Rectal smooth muscle tissue (tissue), 1 donor: ENCODE data around the gene SETD3.

Source experiments
- H3K27ac ChIP-seq: one replicate; pipeline ENCODE4 v1.7.0; 2013; ENCODE audit warnings: low read depth, low read length, inconsistent platforms
- H3K27me3 ChIP-seq: one replicate; pipeline ENCODE4 v1.7.0; 2013; ENCODE audit warnings: low read length; ENCODE audit not compliant: control insufficient read depth, insufficient read depth
- H3K36me3 ChIP-seq: one replicate; pipeline ENCODE4 v1.7.0; 2013; ENCODE audit warnings: low read length; ENCODE audit not compliant: control insufficient read depth, insufficient read depth
- H3K4me1 ChIP-seq: one replicate; pipeline ENCODE4 v1.7.0; 2013; ENCODE audit warnings: low read length; ENCODE audit not compliant: control insufficient read depth, insufficient read depth
- H3K4me3 ChIP-seq: one replicate; pipeline ENCODE4 v1.7.0; 2013; ENCODE audit warnings: low read length
- H3K9ac ChIP-seq: one replicate; pipeline ENCODE4 v1.7.0; 2013; ENCODE audit warnings: low read length

SETD3 gene

GRCh38 chr14:99435327-99435726, 45.3 kb downstream of the SETD3 start:
- Histone ChIP-seq H3K9ac (no peak overlapping the region), H3K27ac (no peak overlapping the region), H3K4me3 (no peak overlapping the region), H3K36me3 (peaks cover 9% of the 10 kb centered on the region), H3K27me3 (no peaks in the 10 kb centered on the region), H3K4me1 (peaks cover 5% of the 10 kb centered on the region)

- H3K4me3 ChIP-seq: no peak overlapping the region
- H3K27me3 ChIP-seq: no peaks in the 10 kb centered on the region
- H3K27ac ChIP-seq: no peak overlapping the region
- H3K36me3 ChIP-seq: peaks cover 10% of the 10 kb centered on the region
- H3K4me1 ChIP-seq: peaks cover 5% of the 10 kb centered on the region
- no peak overlapping the region for H3K9ac ChIP-seq
Observed at GRCh38 chr14:99432485-99432884, 48.2 kb downstream of the SETD3 start.

GRCh38 chr14:99431986-99432385, 48.7 kb downstream of the SETD3 start:
- Histone ChIP-seq H3K27me3 (no peaks in the 10 kb centered on the region), H3K9ac (no peak overlapping the region), H3K36me3 (peaks cover 10% of the 10 kb centered on the region), H3K4me1 (peaks cover under 1% of the 10 kb centered on the region), H3K27ac (no peak overlapping the region), H3K4me3 (no peak overlapping the region)

- H3K27me3 ChIP-seq: no peaks in the 10 kb centered on the region
- H3K9ac ChIP-seq: no peak overlapping the region
- no peak overlapping the region for H3K4me3 ChIP-seq
- H3K27ac ChIP-seq: no peak overlapping the region
- no peaks in the 10 kb centered on the region for H3K4me1 ChIP-seq
- peaks cover 10% of the 10 kb centered on the region for H3K36me3 ChIP-seq
Observed at GRCh38 chr14:99430491-99430890, 50.2 kb downstream of the SETD3 start.

GRCh38 chr14:99427632-99428300, 52.9 kb downstream of the SETD3 start:
- H3K27me3 ChIP-seq: no peaks in the 10 kb centered on the region
- no peak overlapping the region for H3K27ac ChIP-seq
- no peak overlapping the region for H3K9ac ChIP-seq
- no peak overlapping the region for H3K4me3 ChIP-seq
- H3K4me1 ChIP-seq: no peaks in the 10 kb centered on the region
- H3K36me3 ChIP-seq: peaks cover 10% of the 10 kb centered on the region

GRCh38 chr14:99426813-99427346, 53.8 kb downstream of the SETD3 start:
- Histone ChIP-seq H3K4me3 (no peak overlapping the region), H3K4me1 (no peaks in the 10 kb centered on the region)

GRCh38 chr14:99426265-99426664, 54.4 kb downstream of the SETD3 start:
- no peak overlapping the region for H3K4me3 ChIP-seq
- H3K4me1 ChIP-seq: no peaks in the 10 kb centered on the region
- H3K36me3 ChIP-seq: peaks cover 10% of the 10 kb centered on the region
- no peak overlapping the region for H3K27ac ChIP-seq
- no peak overlapping the region for H3K9ac ChIP-seq
- no peaks in the 10 kb centered on the region for H3K27me3 ChIP-seq

More at GRCh38 chr14:99426813-99427346, 53.8 kb downstream of the SETD3 start:
- Histone ChIP-seq H3K27ac (no peak overlapping the region), H3K36me3 (peaks cover 10% of the 10 kb centered on the region), H3K9ac (no peak overlapping the region), H3K27me3 (no peaks in the 10 kb centered on the region)

- Histone ChIP-seq H3K36me3 (peaks cover 10% of the 10 kb centered on the region), H3K4me1 (no peaks in the 10 kb centered on the region), H3K27me3 (no peaks in the 10 kb centered on the region), H3K27ac (no peak overlapping the region), H3K4me3 (no peak overlapping the region), H3K9ac (no peak overlapping the region)
Observed at GRCh38 chr14:99425272-99425681, 55.4 kb downstream of the SETD3 start.

GRCh38 chr14:99424306-99424877, 56.3 kb downstream of the SETD3 start:
- H3K27me3 ChIP-seq: no peaks in the 10 kb centered on the region
- peaks cover 10% of the 10 kb centered on the region for H3K36me3 ChIP-seq
- H3K27ac ChIP-seq: no peak overlapping the region
- H3K9ac ChIP-seq: no peak overlapping the region
- H3K4me3 ChIP-seq: no peak overlapping the region
- H3K4me1 ChIP-seq: no peaks in the 10 kb centered on the region

GRCh38 chr14:99423434-99423833, 57.2 kb downstream of the SETD3 start:
- Histone ChIP-seq H3K27me3 (no peaks in the 10 kb centered on the region), H3K4me1 (no peaks in the 10 kb centered on the region), H3K9ac (no peak overlapping the region), H3K4me3 (no peak overlapping the region), H3K36me3 (peaks cover 7% of the 10 kb centered on the region), H3K27ac (no peak overlapping the region)

- no peak overlapping the region for H3K27ac ChIP-seq
- no peaks in the 10 kb centered on the region for H3K36me3 ChIP-seq
- no peaks in the 10 kb centered on the region for H3K27me3 ChIP-seq
- H3K9ac ChIP-seq: no peak overlapping the region
- no peaks in the 10 kb centered on the region for H3K4me1 ChIP-seq
- no peak overlapping the region for H3K4me3 ChIP-seq
Observed at GRCh38 chr14:99422228-99423010, 58.2 kb downstream of the SETD3 start.

- Histone ChIP-seq H3K27me3 (no peaks in the 10 kb centered on the region), H3K27ac (no peak overlapping the region), H3K4me3 (no peak overlapping the region), H3K4me1 (no peaks in the 10 kb centered on the region), H3K9ac (no peak overlapping the region), H3K36me3 (no peaks in the 10 kb centered on the region)
Observed at GRCh38 chr14:99420711-99421110, 59.9 kb downstream of the SETD3 start.
